Memory B cell (primary cell): Measurements from ENCODE around the gene HSF2BP.
"Not testable (repeated sequence)": the region's sequence is repeated elsewhere in the genome, so short reads cannot be mapped to it uniquely, and the experiment has no call there.

Experiments used
- ATAC-seq: fragments of 150-1000 bp; cut with Tn5 transposase; 2 replicates; pipeline ENCODE4 v1.10.0; 2021; ENCODE audit warnings: low read depth, mild to moderate bottlenecking, moderate library complexity
- DNase-seq, 2 donors: peaks; one replicate each; pipeline ENCODE4 v3.0.0; 2022; ENCODE audit warnings: low spot score in 2 of 2
- H3K27ac Mint-ChIP-seq: one replicate; pipeline ENCODE4 v1.8.0; 2022; ENCODE audit warnings: mild to moderate bottlenecking, moderate library complexity, mixed read lengths
- H3K27me3 Mint-ChIP-seq: one replicate; pipeline ENCODE4 v1.8.0; 2022; ENCODE audit warnings: mixed read lengths
- H3K36me3 Mint-ChIP-seq: one replicate; pipeline ENCODE4 v1.8.0; 2022; ENCODE audit warnings: mild to moderate bottlenecking, mixed read lengths
- H3K4me1 Mint-ChIP-seq: one replicate; pipeline ENCODE4 v1.8.0; 2022; ENCODE audit warnings: mixed read lengths
- H3K4me3 Mint-ChIP-seq: one replicate; pipeline ENCODE4 v1.8.0; 2022; ENCODE audit warnings: mild to moderate bottlenecking, moderate library complexity, mixed read lengths
- H3K9me3 Mint-ChIP-seq: one replicate; pipeline ENCODE4 v1.8.0; 2022; ENCODE audit warnings: mixed read lengths

HSF2BP gene

GRCh38 chr21:43598416-43599120 lies 60.7 kb downstream of the HSF2BP start:
- no peak for DNase-seq
- Mint-ChIP-seq H3K4me3 (no peak overlapping the region), H3K9me3 (no peaks in the 10 kb centered on the region), H3K36me3 (peaks cover 2% of the 10 kb centered on the region), H3K4me1 (peaks cover 8% of the 10 kb centered on the region), H3K27me3 (peaks cover 3% of the 10 kb centered on the region), H3K27ac (no peak overlapping the region)
- no peak for ATAC-seq

GRCh38 chr21:43597540-43598250 lies 61.6 kb downstream of the HSF2BP start:
- Mint-ChIP-seq H3K27ac (no peak overlapping the region), H3K4me3 (no peak overlapping the region), H3K9me3 (no peaks in the 10 kb centered on the region), H3K4me1 (peaks cover 8% of the 10 kb centered on the region), H3K27me3 (peaks cover 6% of the 10 kb centered on the region), H3K36me3 (peaks cover 3% of the 10 kb centered on the region)
- DNase-seq (no peak), ATAC-seq (no peak)

- DNase-seq, result no peak
- Mint-ChIP-seq H3K36me3 (peaks cover 3% of the 10 kb centered on the region), H3K27me3 (peaks cover 6% of the 10 kb centered on the region), H3K4me1 (peaks cover 8% of the 10 kb centered on the region), H3K9me3 (no peaks in the 10 kb centered on the region), H3K4me3 (no peak overlapping the region), H3K27ac (no peak overlapping the region)
- no peak for ATAC-seq
These were observed 62.2 kb downstream of the HSF2BP start for GRCh38 chr21:43597052-43597451.

GRCh38 chr21:43596616-43597015 lies 62.7 kb downstream of the HSF2BP start:
- DNase-seq (no peak), ATAC-seq (no peak)
- no peak overlapping the region for H3K27ac Mint-ChIP-seq
- no peaks in the 10 kb centered on the region for H3K9me3 Mint-ChIP-seq
- H3K4me1 Mint-ChIP-seq, result peaks cover 8% of the 10 kb centered on the region
- peaks cover 3% of the 10 kb centered on the region for H3K36me3 Mint-ChIP-seq
- H3K27me3 Mint-ChIP-seq, result peaks cover 6% of the 10 kb centered on the region
- H3K4me3 Mint-ChIP-seq, result no peak overlapping the region

- not testable (repeated sequence) for H3K27me3 Mint-ChIP-seq, ATAC-seq, DNase-seq, H3K4me3 Mint-ChIP-seq, H3K27ac Mint-ChIP-seq, H3K36me3 Mint-ChIP-seq, H3K4me1 Mint-ChIP-seq, H3K9me3 Mint-ChIP-seq
These were observed 63.5 kb downstream of the HSF2BP start for GRCh38 chr21:43595769-43596168.

GRCh38 chr21:43593078-43593477 lies 66.2 kb downstream of the HSF2BP start:
- H3K4me1 Mint-ChIP-seq, result no peaks in the 10 kb centered on the region
- ATAC-seq, result no peak
- no peak overlapping the region for H3K27ac Mint-ChIP-seq
- peaks cover 3% of the 10 kb centered on the region for H3K36me3 Mint-ChIP-seq
- H3K9me3 Mint-ChIP-seq, result no peaks in the 10 kb centered on the region
- no peak for DNase-seq
- no peak overlapping the region for H3K4me3 Mint-ChIP-seq
- peaks cover 8% of the 10 kb centered on the region for H3K27me3 Mint-ChIP-seq

GRCh38 chr21:43591571-43591970 lies 67.7 kb downstream of the HSF2BP start:
- H3K9me3 Mint-ChIP-seq, result no peaks in the 10 kb centered on the region
- peaks cover 8% of the 10 kb centered on the region for H3K27me3 Mint-ChIP-seq
- H3K4me1 Mint-ChIP-seq, result no peaks in the 10 kb centered on the region
- H3K36me3 Mint-ChIP-seq, result peaks cover 3% of the 10 kb centered on the region
- no peak overlapping the region for H3K4me3 Mint-ChIP-seq
- no peak overlapping the region for H3K27ac Mint-ChIP-seq
- ATAC-seq (no peak), DNase-seq (no peak)

- Mint-ChIP-seq H3K4me1 (no peaks in the 10 kb centered on the region), H3K4me3 (no peak overlapping the region), H3K36me3 (peaks cover 3% of the 10 kb centered on the region), H3K27me3 (peaks cover 12% of the 10 kb centered on the region), H3K9me3 (no peaks in the 10 kb centered on the region), H3K27ac (no peak overlapping the region)
- no peak for ATAC-seq
- DNase-seq, result no peak
These were observed 69.1 kb downstream of the HSF2BP start for GRCh38 chr21:43590194-43590593.

- ATAC-seq (no peak), DNase-seq (no peak)
- Mint-ChIP-seq H3K4me3 (no peak overlapping the region), H3K9me3 (no peaks in the 10 kb centered on the region), H3K27me3 (peaks cover 10% of the 10 kb centered on the region), H3K27ac (no peak overlapping the region), H3K4me1 (no peaks in the 10 kb centered on the region), H3K36me3 (peaks cover 2% of the 10 kb centered on the region)
These were observed 70.3 kb downstream of the HSF2BP start for GRCh38 chr21:43588957-43589356.

- Mint-ChIP-seq H3K4me3 (no peak overlapping the region), H3K9me3 (no peaks in the 10 kb centered on the region), H3K4me1 (no peaks in the 10 kb centered on the region), H3K36me3 (peaks cover 2% of the 10 kb centered on the region), H3K27me3 (peaks cover 9% of the 10 kb centered on the region), H3K27ac (no peak overlapping the region)
- no peak for DNase-seq
- ATAC-seq, result no peak
These were observed 73.3 kb downstream of the HSF2BP start for GRCh38 chr21:43585924-43586413.

- no peaks in the 10 kb centered on the region for H3K4me1 Mint-ChIP-seq
- peaks cover 9% of the 10 kb centered on the region for H3K27me3 Mint-ChIP-seq
- ATAC-seq, result no peak
- no peak overlapping the region for H3K27ac Mint-ChIP-seq
- H3K36me3 Mint-ChIP-seq, result peaks cover 2% of the 10 kb centered on the region
- no peaks in the 10 kb centered on the region for H3K9me3 Mint-ChIP-seq
- H3K4me3 Mint-ChIP-seq, result no peak overlapping the region
- no peak for DNase-seq
These were observed 73.8 kb downstream of the HSF2BP start for GRCh38 chr21:43585514-43585913.

- Mint-ChIP-seq H3K36me3 (peaks cover 2% of the 10 kb centered on the region), H3K4me3 (no peak overlapping the region), H3K27ac (no peak overlapping the region), H3K4me1 (no peaks in the 10 kb centered on the region), H3K9me3 (no peaks in the 10 kb centered on the region), H3K27me3 (peaks cover 20% of the 10 kb centered on the region)
- DNase-seq (no peak), ATAC-seq (no peak)
These were observed 77.8 kb downstream of the HSF2BP start for GRCh38 chr21:43581453-43581852.

- Mint-ChIP-seq H3K4me1 (no peaks in the 10 kb centered on the region), H3K4me3 (no peak overlapping the region), H3K9me3 (no peaks in the 10 kb centered on the region), H3K27ac (no peak overlapping the region), H3K27me3 (peaks cover 24% of the 10 kb centered on the region), H3K36me3 (peaks cover 2% of the 10 kb centered on the region)
- ATAC-seq (no peak), DNase-seq (no peak)
These were observed 80.5 kb downstream of the HSF2BP start for GRCh38 chr21:43578677-43579303.

- no peak overlapping the region for H3K27ac Mint-ChIP-seq
These were observed 83.8 kb downstream of the HSF2BP start for GRCh38 chr21:43575473-43575844.

More at GRCh38 chr21:43575473-43575844, 83.8 kb downstream of the HSF2BP start:
- no peak overlapping the region for H3K4me3 Mint-ChIP-seq
- DNase-seq (no peak), ATAC-seq (no peak)
- H3K36me3 Mint-ChIP-seq, result no peaks in the 10 kb centered on the region
- no peaks in the 10 kb centered on the region for H3K4me1 Mint-ChIP-seq
- H3K9me3 Mint-ChIP-seq, result no peaks in the 10 kb centered on the region
- peaks cover 19% of the 10 kb centered on the region for H3K27me3 Mint-ChIP-seq
